AG09319 (cell line): ENCODE results near the gene RRP12.

ENCODE experiments used
- DNase-seq: peaks from one replicate; pipeline ENCODE4 v3.0.0-alpha.2; 2010; ENCODE audit warnings: low read depth; ENCODE audit errors: extremely low read depth
- CTCF ChIP-seq: IDR thresholded peaks from 2 replicates; pipeline ENCODE4 v1.5.1; 2011; ENCODE audit warnings: low read depth, mild to moderate bottlenecking, inconsistent platforms, low read length, moderate library complexity

RRP12 gene

GRCh38 chr10:97376413-97376812 lies 24.7 kb downstream of the RRP12 start:
- no peak for TF ChIP-seq CTCF
- DNase-seq = no peak

GRCh38 chr10:97373456-97373855 lies 27.7 kb downstream of the RRP12 start:
- TF ChIP-seq CTCF = no peak
- DNase-seq = no peak

GRCh38 chr10:97372233-97372875 lies 28.8 kb downstream of the RRP12 start:
- DNase-seq = no peak
- no peak for TF ChIP-seq CTCF

- DNase-seq = no peak
- TF ChIP-seq CTCF = no peak
Observed at GRCh38 chr10:97371696-97372095, 29.4 kb downstream of the RRP12 start.

- no peak for TF ChIP-seq CTCF
- no peak for DNase-seq
Observed at GRCh38 chr10:97367126-97367649, 34.0 kb downstream of the RRP12 start.

- DNase-seq = no peak
- TF ChIP-seq CTCF = no peak
Observed at GRCh38 chr10:97366572-97366971, 34.6 kb downstream of the RRP12 start.

- TF ChIP-seq CTCF = no peak
- no peak for DNase-seq
Observed at GRCh38 chr10:97365761-97366351, 35.3 kb downstream of the RRP12 start.
